ENCODE results near the gene STK4. TPM values are rescaled to one million over a fixed set of nuclear protein-coding genes. Genes with fewer than 3 reads are reported as not detected.

Gene STK4
- total and polyA plus RNA-seq, 2 of the 4 experiments (the other 2 are of a cell fraction): 10.2 to 22.2 TPM

GRCh38 chr20:45034436-45034835 lies 68.1 kb downstream of the STK4 start:
- Histone ChIP-seq H3K4me3 (ENCODE audit: insufficient read depth, low read depth, low read length) (no peak overlapping the region), H2AK9ac (replicated peaks; ENCODE audit: low read depth, low read length, poor library complexity) (no peak overlapping the region), H2BK15ac (ENCODE audit: low read depth, low read length) (no peak overlapping the region), H2BK5ac (ENCODE audit: low read depth, low read length, poor library complexity, severe bottlenecking) (no peak overlapping the region), H3K4me1 (ENCODE audit: control insufficient read depth, insufficient read depth, low read length) (peaks cover 9% of the 10 kb centered on the region; the same call in 1 of the 2 replicates), H3K27ac (ENCODE audit: insufficient read depth, low read length) (no peak overlapping the region), H3K56ac (ENCODE audit: extremely low read depth, insufficient read depth, low read length) (no peak overlapping the region), H3K4ac (ENCODE audit: low read depth, low read length) (no peak overlapping the region), H4K5ac (ENCODE audit: low read depth, low read length) (no peak overlapping the region), H3K4me2 (ENCODE audit: low read depth, low read length) (no peak overlapping the region), H3K14ac (replicated peaks; ENCODE audit: low read depth, low read length) (no peak overlapping the region), H4K20me1 (ENCODE audit: insufficient read depth, low read length) (no peaks in the 10 kb centered on the region), H3K9me1 (ENCODE audit: insufficient read depth, low read length) (no peaks in the 10 kb centered on the region), H2BK20ac (ENCODE audit: low read depth, low read length) (no peak overlapping the region), H2AK5ac (ENCODE audit: low read depth, low read length) (no peak overlapping the region), H4K8ac (ENCODE audit: low read depth in 2 of 2, low read length in 2 of 2) (no peak overlapping the region), H3K9me3 (ENCODE audit: control insufficient read depth, insufficient read depth, low read length) (no peaks in the 10 kb centered on the region), H4K91ac (ENCODE audit: insufficient read depth, low read depth, low read length) (no peak overlapping the region), H3K27me3 (ENCODE audit: control insufficient read depth, insufficient read depth, low read length) (no peaks in the 10 kb centered on the region), H3K79me1 (ENCODE audit: low read depth in 1 of 2, low read length in 2 of 2) (peaks cover 2 to 22% of the 10 kb centered on the region in 2 experiments; a peak in 3 of 4 replicates), H3K18ac (ENCODE audit: low read depth, low read length) (no peak overlapping the region), H3K36me3 (ENCODE audit: control insufficient read depth, insufficient read depth, low read length) (peaks cover 2% of the 10 kb centered on the region; the same call in 1 of the 2 replicates), H2AFZ (replicated peaks; ENCODE audit: low read length, poor library complexity) (no peak overlapping the region), H3K9ac (ENCODE audit: low read depth, low read length) (no peak overlapping the region), H3K23ac (ENCODE audit: low read depth, low read length) (no peak overlapping the region), H2BK120ac (ENCODE audit: low read depth, low read length) (no peak overlapping the region)
- no TSS peak for BruUV-seq (replicated peaks)
- POLR2A ChIA-PET (ENCODE audit: unreplicated experiment): no interaction called here
- DNase-seq (no peak), ATAC-seq (ENCODE audit: low read depth) (no peak)
- intact Hi-C loops (cut with micrococcal nuclease): no loop called here
- dilution Hi-C loops (cut with HindIII; ENCODE audit: low sequenced_read_pairs, unreplicated experiment): no loop called here
- WGBS, 2 experiments (ENCODE audit: extremely low coverage in 2 of 2, insufficient read length in 1 of 2): no CpG with 5 or more reads among the region's 1 CpG
- in situ Hi-C loops (cut with MboI; ENCODE audit: low sequenced_read_pairs): loop anchor here (25.0 kb wide), 1 partner anchor 753 kb away; the partner anchor contains the start of genes DNTTIP1 and WFDC3
- TF ChIP-seq CEBPB (IDR thresholded peaks at IDR 0.05; ENCODE audit: low read depth, low read length) (no peak), RCOR1 (IDR thresholded peaks at IDR 0.05; ENCODE audit: insufficient replicate concordance, low read length) (no peak), BHLHE40 (IDR thresholded peaks at IDR 0.05; ENCODE audit: low read depth, low read length) (no peak), RAD21 (IDR thresholded peaks at IDR 0.05; ENCODE audit: low read length) (no peak), NFE2L2 (IDR thresholded peaks at IDR 0.05; ENCODE audit: low read depth, low read length) (no peak), USF2 (IDR thresholded peaks at IDR 0.05; ENCODE audit: low read depth, low read length) (no peak), FOS (IDR thresholded peaks at IDR 0.05; ENCODE audit: low read depth, low read length) (no peak), MXI1 (IDR thresholded peaks at IDR 0.05; ENCODE audit: borderline replicate concordance, low read depth, low read length) (no peak), MAZ (IDR thresholded peaks at IDR 0.05; ENCODE audit: borderline replicate concordance, low read depth, low read length) (no peak), ELK1 (IDR thresholded peaks at IDR 0.05; ENCODE audit: borderline replicate concordance, low read depth, low read length) (no peak), CHD1 (IDR thresholded peaks at IDR 0.05; ENCODE audit: low read depth, low read length) (no peak)
- CTCF ChIA-PET: interaction anchor here (1.2 kb wide), 1 partner anchor 10 kb away, joined by 7 read pairs; no protein-coding TSS in a partner anchor
